Panc1 (cell line): Measurements from ENCODE around the gene GID8. TPM values are rescaled to one million over a fixed set of nuclear protein-coding genes. Genes with fewer than 3 reads are reported as not detected.

Source experiments
- ATAC-seq: fragments of 200-7000 bp; cut with Tn5 transposase; 2 replicates; pipeline ENCODE4 v1.9.1; 2020; ENCODE audit warnings: mild to moderate bottlenecking, moderate library complexity
- BruUV-seq: library from RNA; stranded (reverse); fragments of 400-500 nt; replicated peaks from 2 replicates; lab custom pipeline; 2021; lab: Mats Ljungman, UMichigan
- CTCF ChIA-PET: fragments of 300-600 bp; sonication (Branson Sonifier 250); formaldehyde crosslinking; loops from one replicate; lab custom pipeline; 2022; ENCODE audit warnings: antibody characterized with exemption; lab: Charles Lee
- POLR2A ChIA-PET: fragments of 300-600 bp; sonication (Branson Sonifier 250); formaldehyde crosslinking; loops from one replicate; lab custom pipeline; 2022; ENCODE audit warnings: antibody characterized with exemption; lab: Charles Lee
- DNase-seq: peaks from one replicate; pipeline ENCODE4 v3.0.0-alpha.2; 2010; ENCODE audit warnings: low read depth, low spot score
- H3K27ac ChIP-seq: 2 replicates; pipeline ENCODE4 v1.5.1; 2011; ENCODE audit warnings: mild to moderate bottlenecking, low read length, inconsistent platforms
- H3K27me3 ChIP-seq: fragments of 200-500 bp; sonication (Bioruptor generic); 2 replicates; pipeline ENCODE4 v1.6.0; 2014; ENCODE audit warnings: low read length, inconsistent platforms; ENCODE audit not compliant: control insufficient read depth, insufficient read depth
- H3K36me3 ChIP-seq: fragments of 200-500 bp; sonication (Bioruptor generic); 2 replicates; pipeline ENCODE4 v1.5.1; 2014; ENCODE audit warnings: inconsistent platforms, mild to moderate bottlenecking, low read length, moderate library complexity; ENCODE audit not compliant: control insufficient read depth, insufficient read depth
- H3K4me1 ChIP-seq: 2 replicates; pipeline ENCODE4 v1.5.1; 2011; ENCODE audit warnings: inconsistent platforms, mild to moderate bottlenecking, low read length, moderate library complexity; ENCODE audit not compliant: control insufficient read depth, insufficient read depth
- H3K4me3 ChIP-seq, 2 experiments: 2 replicates each; pipeline ENCODE4 v1.5.1; 2011 to 2012; ENCODE audit warnings: low read depth in 2 of 2, low read length in 2 of 2, mild to moderate bottlenecking in 2 of 2, inconsistent platforms in 1 of 2, moderate library complexity in 1 of 2
- H3K9me3 ChIP-seq: fragments of 200-500 bp; sonication (Bioruptor generic); 2 replicates; pipeline ENCODE4 v1.5.1; 2014; ENCODE audit warnings: low read depth, mild to moderate bottlenecking, inconsistent platforms, low read length, moderate library complexity; ENCODE audit not compliant: control insufficient read depth, insufficient read depth
- POLR2AphosphoS5 ChIP-seq: IDR thresholded peaks from 2 replicates; pipeline ENCODE4 v1.6.1; 2012; ENCODE audit warnings: mild to moderate bottlenecking, low read depth, low read length, moderate library complexity
- SIN3A ChIP-seq: IDR thresholded peaks from 2 replicates; pipeline ENCODE4 v1.6.1; 2012; ENCODE audit warnings: low read depth, mild to moderate bottlenecking, low read length, moderate library complexity, borderline replicate concordance; ENCODE audit not compliant: insufficient read depth
- TCF7L2 ChIP-seq: IDR thresholded peaks from 2 replicates; pipeline ENCODE4 v1.6.1; 2011; ENCODE audit warnings: mild to moderate bottlenecking, low read depth, low read length, inconsistent platforms
- in situ Hi-C: cut with HindIII; loops from 2 replicates; pipeline ENCODE4 v1.10.0; 2016; ENCODE audit warnings: low sequenced_read_pairs, low pct_unique_long_range_greater_than_20kb
- intact Hi-C: fragments of 100-400 bp; cut with micrococcal nuclease; formaldehyde crosslinking; loops from one replicate; pipeline ENCODE4 v1.10.0; 2022; ENCODE audit not compliant: unreplicated experiment
- total RNA-seq: library from RNA; stranded (reverse); gene quantifications from one replicate; pipeline ENCODE4 v1.2.1, GENCODE V29; 2021; ENCODE audit not compliant: unreplicated experiment
- TF ChIP-seq, protein P1 (sequence below), 2 experiments: IDR thresholded peaks; 2 replicates each; pipeline ENCODE4 v1.6.1; 2011 to 2012; ENCODE audit warnings: low read depth in 2 of 2, control low read depth in 1 of 2, low read length in 1 of 2, mild to moderate bottlenecking in 1 of 2, moderate library complexity in 1 of 2; ENCODE audit not compliant: insufficient read depth in 1 of 2
- TF ChIP-seq, protein P2 (sequence below): fragments of 450-650 bp; IDR thresholded peaks from 2 replicates; pipeline ENCODE4 v1.5.1; 2017; ENCODE audit warnings: mild to moderate bottlenecking

The GID8 gene
- total RNA-seq, 1 experiment from 2014 or later: 37.3 TPM

DNA sequence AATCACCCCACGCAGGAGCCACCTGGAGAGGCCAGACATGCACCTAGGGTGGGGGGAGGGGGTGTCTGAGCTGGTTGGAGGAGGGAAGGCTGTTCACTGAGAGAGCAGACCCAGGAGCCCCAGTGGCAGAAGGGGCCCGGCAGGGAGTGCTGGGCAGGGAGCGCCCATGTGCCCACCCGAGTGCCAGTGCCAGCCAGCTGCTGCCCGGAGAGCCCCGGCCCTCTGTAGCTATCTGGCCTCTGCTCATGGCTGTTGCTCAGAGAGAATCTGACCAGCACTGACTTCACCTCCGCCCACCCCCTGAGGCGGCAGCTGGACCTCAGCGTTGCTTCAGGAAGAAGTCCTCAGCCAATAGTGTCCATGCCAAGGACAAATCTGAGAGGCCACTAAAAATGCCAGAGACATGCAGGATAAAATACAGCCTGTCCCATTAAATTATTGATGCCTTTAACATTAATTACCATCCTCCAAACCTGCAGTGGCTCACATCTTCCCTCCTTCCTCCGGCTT lies 37.4 kb downstream of the GID8 start:
- ATAC-seq (no peak), DNase-seq (no peak)
- CTCF ChIA-PET: interaction anchor here (1.1 kb wide), 1 partner anchor 36 kb away, joined by 4 read pairs; no protein-coding TSS in a partner anchor
- Histone ChIP-seq H3K27ac (no peak overlapping the region), H3K9me3 (no peaks in the 10 kb centered on the region), H3K4me1 (no peaks in the 10 kb centered on the region; the same call in 1 of the 2 replicates), H3K27me3 (no peaks in the 10 kb centered on the region), H3K4me3 (no peak overlapping the region), H3K36me3 (no peaks in the 10 kb centered on the region)
- BruUV-seq: no TSS peak
- POLR2A ChIA-PET: no interaction called here
- in situ Hi-C loops (no loop called here), intact Hi-C loops (no loop called here)
- TF ChIP-seq TCF7L2: no peak
- TF ChIP-seq SIN3A: no peak
- TF ChIP-seq, protein P1, sequence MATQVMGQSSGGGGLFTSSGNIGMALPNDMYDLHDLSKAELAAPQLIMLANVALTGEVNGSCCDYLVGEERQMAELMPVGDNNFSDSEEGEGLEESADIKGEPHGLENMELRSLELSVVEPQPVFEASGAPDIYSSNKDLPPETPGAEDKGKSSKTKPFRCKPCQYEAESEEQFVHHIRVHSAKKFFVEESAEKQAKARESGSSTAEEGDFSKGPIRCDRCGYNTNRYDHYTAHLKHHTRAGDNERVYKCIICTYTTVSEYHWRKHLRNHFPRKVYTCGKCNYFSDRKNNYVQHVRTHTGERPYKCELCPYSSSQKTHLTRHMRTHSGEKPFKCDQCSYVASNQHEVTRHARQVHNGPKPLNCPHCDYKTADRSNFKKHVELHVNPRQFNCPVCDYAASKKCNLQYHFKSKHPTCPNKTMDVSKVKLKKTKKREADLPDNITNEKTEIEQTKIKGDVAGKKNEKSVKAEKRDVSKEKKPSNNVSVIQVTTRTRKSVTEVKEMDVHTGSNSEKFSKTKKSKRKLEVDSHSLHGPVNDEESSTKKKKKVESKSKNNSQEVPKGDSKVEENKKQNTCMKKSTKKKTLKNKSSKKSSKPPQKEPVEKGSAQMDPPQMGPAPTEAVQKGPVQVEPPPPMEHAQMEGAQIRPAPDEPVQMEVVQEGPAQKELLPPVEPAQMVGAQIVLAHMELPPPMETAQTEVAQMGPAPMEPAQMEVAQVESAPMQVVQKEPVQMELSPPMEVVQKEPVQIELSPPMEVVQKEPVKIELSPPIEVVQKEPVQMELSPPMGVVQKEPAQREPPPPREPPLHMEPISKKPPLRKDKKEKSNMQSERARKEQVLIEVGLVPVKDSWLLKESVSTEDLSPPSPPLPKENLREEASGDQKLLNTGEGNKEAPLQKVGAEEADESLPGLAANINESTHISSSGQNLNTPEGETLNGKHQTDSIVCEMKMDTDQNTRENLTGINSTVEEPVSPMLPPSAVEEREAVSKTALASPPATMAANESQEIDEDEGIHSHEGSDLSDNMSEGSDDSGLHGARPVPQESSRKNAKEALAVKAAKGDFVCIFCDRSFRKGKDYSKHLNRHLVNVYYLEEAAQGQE (IDR thresholded peaks at IDR 0.05; ENCODE audit: insufficient read depth in 1 of 2, low read depth in 2 of 2, low read length in 1 of 2): no peak
- no peak for TF ChIP-seq POLR2AphosphoS5
- TF ChIP-seq, protein P2, sequence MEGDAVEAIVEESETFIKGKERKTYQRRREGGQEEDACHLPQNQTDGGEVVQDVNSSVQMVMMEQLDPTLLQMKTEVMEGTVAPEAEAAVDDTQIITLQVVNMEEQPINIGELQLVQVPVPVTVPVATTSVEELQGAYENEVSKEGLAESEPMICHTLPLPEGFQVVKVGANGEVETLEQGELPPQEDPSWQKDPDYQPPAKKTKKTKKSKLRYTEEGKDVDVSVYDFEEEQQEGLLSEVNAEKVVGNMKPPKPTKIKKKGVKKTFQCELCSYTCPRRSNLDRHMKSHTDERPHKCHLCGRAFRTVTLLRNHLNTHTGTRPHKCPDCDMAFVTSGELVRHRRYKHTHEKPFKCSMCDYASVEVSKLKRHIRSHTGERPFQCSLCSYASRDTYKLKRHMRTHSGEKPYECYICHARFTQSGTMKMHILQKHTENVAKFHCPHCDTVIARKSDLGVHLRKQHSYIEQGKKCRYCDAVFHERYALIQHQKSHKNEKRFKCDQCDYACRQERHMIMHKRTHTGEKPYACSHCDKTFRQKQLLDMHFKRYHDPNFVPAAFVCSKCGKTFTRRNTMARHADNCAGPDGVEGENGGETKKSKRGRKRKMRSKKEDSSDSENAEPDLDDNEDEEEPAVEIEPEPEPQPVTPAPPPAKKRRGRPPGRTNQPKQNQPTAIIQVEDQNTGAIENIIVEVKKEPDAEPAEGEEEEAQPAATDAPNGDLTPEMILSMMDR: no peak

DNA sequence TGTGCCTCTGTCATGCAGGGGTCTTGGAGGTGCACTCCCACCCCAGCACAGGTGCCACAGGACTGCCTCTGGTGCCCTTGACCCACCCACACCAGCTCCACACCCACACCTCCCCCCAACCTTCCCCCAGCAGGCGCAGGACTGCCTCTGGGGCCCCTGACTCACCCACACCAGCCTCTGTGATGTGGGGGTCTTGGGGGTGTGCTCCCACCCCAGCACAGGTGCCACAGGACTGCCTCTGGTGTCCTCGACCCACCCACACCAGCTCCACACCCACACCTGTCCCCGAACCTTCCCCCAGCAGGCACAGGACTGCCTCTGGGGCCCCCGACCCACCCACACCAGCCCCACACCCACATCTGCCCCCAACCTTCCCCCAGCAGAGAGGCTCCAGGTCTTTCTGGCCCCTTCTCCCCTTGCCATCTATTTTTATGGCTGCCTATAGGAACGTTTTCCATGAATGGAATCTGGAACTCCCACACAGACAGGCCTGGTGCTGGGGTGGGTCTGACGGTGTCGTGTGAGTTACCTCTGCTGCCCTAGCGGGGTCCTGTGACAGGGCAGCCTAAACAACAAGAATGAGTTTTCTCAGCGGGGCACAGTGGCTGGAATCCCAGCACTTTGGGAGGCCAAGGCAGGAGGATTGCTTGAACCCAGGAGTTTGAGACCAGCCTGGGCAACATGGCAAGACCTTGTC lies 38.0 kb downstream of the GID8 start:
- BruUV-seq: no TSS peak
- intact Hi-C loops: no loop called here
- ChIA-PET POLR2A (no interaction called here), CTCF (no interaction called here)
- Histone ChIP-seq H3K36me3 (no peaks in the 10 kb centered on the region), H3K9me3 (no peaks in the 10 kb centered on the region), H3K27ac (no peak overlapping the region), H3K4me3 (no peak overlapping the region), H3K27me3 (no peaks in the 10 kb centered on the region), H3K4me1 (no peaks in the 10 kb centered on the region; the same call in 1 of the 2 replicates)
- in situ Hi-C loops: no loop called here
- ATAC-seq (no peak), DNase-seq (no peak)
- TF ChIP-seq SIN3A (no peak), POLR2AphosphoS5 (no peak), TCF7L2 (no peak)
- TF ChIP-seq, protein P2: no peak
- TF ChIP-seq, protein P1 (IDR thresholded peaks at IDR 0.05; ENCODE audit: insufficient read depth in 1 of 2, low read depth in 2 of 2, low read length in 1 of 2): no peak
